Right lung (tissue), 5 donors: Measurements from ENCODE around the gene CD74. TPM values are rescaled to one million over a fixed set of nuclear protein-coding genes. Genes with fewer than 3 reads are reported as not detected.

Experiments
- DNase-seq, 2 donors: peaks; one replicate each; pipeline ENCODE4 v3.0.0-alpha.2; 2013
- polyA plus RNA-seq, 5 donors: library from polyadenylated mRNA; unstranded; fragments of 120-200 nt; gene quantifications; one replicate each; pipeline versions ENCODE4 v1.2.1 to v1.2.3, GENCODE V29; 2013; ENCODE audit warnings: inconsistent platforms in 1 of 5, low replicate concordance in 1 of 5; ENCODE audit not compliant: insufficient read length in 5 of 5, insufficient read depth in 1 of 5

CD74 gene
- polyA plus RNA-seq, 5 donors: 121 to 212 (median 176) TPM

GRCh38 chr5:150411245-150411979, 1.3 kb downstream of the CD74 start:
- DNase-seq: no peak

GRCh38 chr5:150410524-150411244, 2.0 kb downstream of the CD74 start:
- peak; percentile 65 to 78 for DNase-seq

- DNase-seq: peak; percentile 77 to 82
These were observed 2.8 kb downstream of the CD74 start for GRCh38 chr5:150409638-150410523.

- DNase-seq: no peak
These were observed 4.3 kb downstream of the CD74 start for GRCh38 chr5:150408231-150408943.

GRCh38 chr5:150407096-150407720, 5.5 kb downstream of the CD74 start:
- no peak for DNase-seq

- no peak for DNase-seq
These were observed 6.0 kb downstream of the CD74 start for GRCh38 chr5:150406723-150407095.

- DNase-seq: no peak
These were observed 6.5 kb downstream of the CD74 start for GRCh38 chr5:150406103-150406722.

GRCh38 chr5:150404941-150405816, 7.5 kb downstream of the CD74 start:
- no peak for DNase-seq

- no peak for DNase-seq
These were observed 8.2 kb downstream of the CD74 start for GRCh38 chr5:150404535-150404934.

- no peak for DNase-seq
These were observed 8.6 kb downstream of the CD74 start for GRCh38 chr5:150404121-150404520.

GRCh38 chr5:150402901-150403342, 9.8 kb downstream of the CD74 start:
- DNase-seq: no peak

GRCh38 chr5:150402229-150402773, 10.4 kb downstream of the CD74 start:
- no peak for DNase-seq

GRCh38 chr5:150401376-150402228, 11.1 kb downstream of the CD74 start:
- DNase-seq: no peak

- no peak for DNase-seq
These were observed 11.7 kb downstream of the CD74 start for GRCh38 chr5:150401076-150401375.

- DNase-seq: no peak
These were observed 12.2 kb downstream of the CD74 start for GRCh38 chr5:150400316-150401075.

- DNase-seq: no peak
These were observed 13.0 kb downstream of the CD74 start for GRCh38 chr5:150399524-150400211.
